GM13977 (cell line): ENCODE measurements around the gene CDCA7L.
A peak's percentile ranks its signal among the peaks of the same experiment; 100 is the strongest.
"Not testable (repeated sequence)": the region's sequence is repeated elsewhere in the genome, so short reads cannot be mapped to it uniquely, and the experiment has no call there.

ENCODE experiments used
- DNase-seq: peaks from one replicate; pipeline ENCODE4 v3.0.0; 2012; ENCODE audit warnings: low spot score
- in situ Hi-C: fragments of 300-500 bp; cut with MboI; formaldehyde crosslinking; loops from one replicate; pipeline ENCODE4 v1.12.0; 2022; ENCODE audit warnings: low sequenced_read_pairs, low pct_unique_long_range_greater_than_20kb, mixed read lengths, inconsistent platforms; ENCODE audit not compliant: unreplicated experiment
- TF ChIP-seq, protein P1 (sequence below): IDR thresholded peaks from 2 replicates; pipeline ENCODE4 v1.5.1; 2012; ENCODE audit warnings: mild to moderate bottlenecking, control low read depth; ENCODE audit not compliant: insufficient read depth; ENCODE audit errors: extremely low read depth, missing control alignments

Gene CDCA7L

DNA sequence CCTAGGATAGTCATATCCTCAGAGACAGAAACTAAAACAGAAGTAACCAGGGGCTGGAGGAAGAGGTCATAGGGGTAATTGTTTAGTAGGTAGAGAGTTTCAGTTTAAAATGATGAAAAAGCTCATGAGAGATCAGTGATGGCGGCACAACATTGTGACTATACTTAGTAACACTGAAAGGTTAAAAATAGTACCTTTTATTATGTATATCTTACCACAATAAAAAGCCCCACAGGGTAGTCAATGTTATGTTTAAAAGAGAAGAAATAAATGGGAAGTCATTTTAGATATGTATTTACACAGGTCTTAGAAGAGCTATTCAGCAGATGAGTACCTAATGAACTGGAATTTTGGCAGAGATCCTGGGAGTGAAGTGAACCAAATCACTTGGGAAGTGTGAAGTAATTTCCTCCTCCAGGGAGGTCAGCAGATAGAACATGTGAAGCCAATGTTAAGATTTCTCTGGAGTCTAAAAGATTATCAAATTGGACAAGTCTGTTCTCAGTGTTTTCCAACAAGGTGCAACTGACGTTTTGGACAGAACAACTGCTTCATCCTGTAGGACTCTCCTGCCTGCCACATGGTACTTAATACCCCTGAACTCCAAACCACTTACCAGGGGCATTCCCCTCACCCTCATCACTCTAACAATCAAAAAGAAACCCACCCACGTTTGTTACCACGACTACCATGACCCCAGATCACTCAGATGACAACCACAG lies 6.4 kb downstream of the CDCA7L start:
- TF ChIP-seq, protein P1, sequence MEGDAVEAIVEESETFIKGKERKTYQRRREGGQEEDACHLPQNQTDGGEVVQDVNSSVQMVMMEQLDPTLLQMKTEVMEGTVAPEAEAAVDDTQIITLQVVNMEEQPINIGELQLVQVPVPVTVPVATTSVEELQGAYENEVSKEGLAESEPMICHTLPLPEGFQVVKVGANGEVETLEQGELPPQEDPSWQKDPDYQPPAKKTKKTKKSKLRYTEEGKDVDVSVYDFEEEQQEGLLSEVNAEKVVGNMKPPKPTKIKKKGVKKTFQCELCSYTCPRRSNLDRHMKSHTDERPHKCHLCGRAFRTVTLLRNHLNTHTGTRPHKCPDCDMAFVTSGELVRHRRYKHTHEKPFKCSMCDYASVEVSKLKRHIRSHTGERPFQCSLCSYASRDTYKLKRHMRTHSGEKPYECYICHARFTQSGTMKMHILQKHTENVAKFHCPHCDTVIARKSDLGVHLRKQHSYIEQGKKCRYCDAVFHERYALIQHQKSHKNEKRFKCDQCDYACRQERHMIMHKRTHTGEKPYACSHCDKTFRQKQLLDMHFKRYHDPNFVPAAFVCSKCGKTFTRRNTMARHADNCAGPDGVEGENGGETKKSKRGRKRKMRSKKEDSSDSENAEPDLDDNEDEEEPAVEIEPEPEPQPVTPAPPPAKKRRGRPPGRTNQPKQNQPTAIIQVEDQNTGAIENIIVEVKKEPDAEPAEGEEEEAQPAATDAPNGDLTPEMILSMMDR, result no peak
- in situ Hi-C loops, result no loop called here
- peak; percentile 62 for DNase-seq

DNA sequence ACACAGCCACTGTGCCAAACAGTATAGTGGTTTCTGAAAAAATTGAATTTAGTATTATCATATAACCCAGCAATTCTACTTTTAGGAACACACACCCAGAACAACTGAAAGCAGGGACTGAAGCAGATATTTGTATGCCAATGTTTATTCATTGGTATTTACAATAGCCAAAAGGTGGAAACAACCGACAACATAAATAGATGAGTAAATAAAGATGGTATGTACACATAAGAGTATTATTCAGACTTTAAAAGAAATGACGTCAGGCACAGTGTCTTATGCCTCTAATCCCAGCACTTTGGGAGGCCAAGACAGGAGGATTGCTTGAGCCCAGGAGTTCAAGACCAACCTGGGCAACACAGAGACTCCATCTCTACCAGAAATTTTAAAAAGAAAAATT lies 7.2 kb downstream of the CDCA7L start:
- TF ChIP-seq, protein P1, result no peak
- in situ Hi-C loops, result no loop called here
- DNase-seq, result no peak

DNA sequence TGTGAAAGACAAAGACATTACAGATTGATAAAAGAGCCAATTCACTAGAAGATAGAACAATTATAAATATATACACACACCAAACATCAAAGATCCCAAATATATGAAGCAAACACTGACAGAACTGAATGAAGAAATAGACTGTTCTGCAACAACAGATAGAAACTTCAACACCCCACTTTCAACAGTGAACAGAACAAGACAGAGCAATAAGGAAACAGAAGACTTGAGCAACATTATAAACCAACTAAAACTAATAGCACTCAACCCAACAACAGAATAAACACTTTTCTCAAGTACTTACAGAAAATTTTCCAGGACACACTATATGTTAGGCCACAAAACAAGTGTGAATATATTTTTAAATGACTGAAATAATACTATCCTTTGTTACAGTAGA lies 10.9 kb downstream of the CDCA7L start:
- in situ Hi-C loops, result no loop called here
- DNase-seq, result no peak
- TF ChIP-seq, protein P1, result no peak

DNA sequence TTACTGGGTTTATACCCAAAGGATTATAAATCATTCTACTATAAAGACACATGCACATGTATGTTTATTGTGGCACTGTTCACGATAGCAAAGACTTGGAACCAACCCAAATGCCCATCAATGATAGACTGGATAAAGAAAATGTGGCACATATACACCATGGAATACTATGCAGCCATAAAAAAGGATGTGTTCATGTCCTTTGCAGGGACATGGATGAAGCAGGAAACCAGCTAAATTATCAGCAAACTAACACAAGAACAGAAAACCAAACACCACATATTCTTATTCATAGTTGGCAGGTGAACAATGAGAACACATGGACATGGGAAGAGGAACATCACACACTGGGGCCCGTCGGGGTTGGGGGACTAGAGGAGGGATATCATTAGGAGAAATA lies 12.4 kb downstream of the CDCA7L start:
- DNase-seq, in situ Hi-C loops: not testable (repeated sequence)

DNA sequence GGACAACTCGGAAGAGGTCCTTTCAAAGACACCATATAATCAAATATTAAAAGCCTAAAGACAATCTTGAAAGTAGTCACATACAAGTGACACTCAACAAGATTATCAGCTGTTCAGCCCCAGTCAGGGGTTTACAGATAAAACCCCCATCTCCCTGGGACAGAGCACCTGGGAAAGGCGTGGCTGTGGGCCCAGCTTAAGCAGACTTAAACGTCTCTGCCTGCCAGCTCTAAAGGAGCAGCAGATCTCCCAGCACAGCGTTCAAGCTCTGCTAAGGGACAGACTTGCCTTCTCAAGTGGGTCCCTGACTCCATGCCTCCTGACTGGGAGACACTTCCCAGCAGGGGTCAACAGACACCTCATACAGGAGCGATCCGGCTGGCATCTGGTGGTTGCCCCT lies 18.0 kb downstream of the CDCA7L start:
- TF ChIP-seq, protein P1, result no peak
- no peak for DNase-seq
- in situ Hi-C loops, result no loop called here

DNA sequence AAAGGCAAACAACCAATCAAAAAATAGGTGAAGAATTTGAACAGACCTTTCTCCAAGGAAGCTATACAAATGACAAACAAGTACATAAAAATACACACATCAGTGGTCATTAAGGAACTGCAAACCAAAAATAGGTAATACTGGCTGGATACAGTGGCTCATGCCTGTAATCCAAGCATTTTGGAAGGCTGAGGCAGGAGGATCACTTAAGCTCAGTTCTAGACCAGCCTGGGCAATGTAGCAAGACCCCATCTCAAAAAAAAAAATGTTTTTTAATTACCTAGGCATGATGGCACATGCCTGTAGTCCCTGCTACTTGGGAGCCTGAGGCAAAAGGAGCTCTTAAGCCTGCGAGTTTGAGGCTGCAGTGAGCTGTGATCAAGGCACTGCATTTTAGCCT lies 19.3 kb downstream of the CDCA7L start:
- TF ChIP-seq, protein P1, result no peak
- in situ Hi-C loops, result no loop called here

DNA sequence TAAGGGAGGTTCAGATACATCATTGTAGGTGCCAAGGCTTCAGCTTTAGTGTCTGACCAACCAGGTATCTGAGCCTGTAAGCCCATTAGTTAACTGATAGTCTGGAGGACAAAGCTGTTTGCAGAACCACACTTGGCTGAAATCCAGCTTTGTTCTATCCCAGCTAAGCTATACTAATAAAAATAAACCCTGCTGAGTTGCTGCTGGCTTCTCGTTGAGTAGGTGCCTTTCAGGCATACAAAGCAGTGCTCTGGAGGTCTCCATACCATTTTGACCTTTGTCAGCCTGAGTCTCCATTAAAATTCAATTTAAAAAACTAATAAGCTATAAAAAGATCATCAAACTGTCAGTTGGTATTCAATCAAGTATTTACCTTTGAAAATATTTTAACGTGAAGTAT lies 22.0 kb downstream of the CDCA7L start:
- TF ChIP-seq, protein P1, result no peak
- DNase-seq, result no peak
- in situ Hi-C loops, result no loop called here

More for the DNA sequence above, 19.3 kb downstream of the CDCA7L start:
- no peak for DNase-seq
